ENCODE results near the gene GAL3ST1.

The GAL3ST1 gene

DNA sequence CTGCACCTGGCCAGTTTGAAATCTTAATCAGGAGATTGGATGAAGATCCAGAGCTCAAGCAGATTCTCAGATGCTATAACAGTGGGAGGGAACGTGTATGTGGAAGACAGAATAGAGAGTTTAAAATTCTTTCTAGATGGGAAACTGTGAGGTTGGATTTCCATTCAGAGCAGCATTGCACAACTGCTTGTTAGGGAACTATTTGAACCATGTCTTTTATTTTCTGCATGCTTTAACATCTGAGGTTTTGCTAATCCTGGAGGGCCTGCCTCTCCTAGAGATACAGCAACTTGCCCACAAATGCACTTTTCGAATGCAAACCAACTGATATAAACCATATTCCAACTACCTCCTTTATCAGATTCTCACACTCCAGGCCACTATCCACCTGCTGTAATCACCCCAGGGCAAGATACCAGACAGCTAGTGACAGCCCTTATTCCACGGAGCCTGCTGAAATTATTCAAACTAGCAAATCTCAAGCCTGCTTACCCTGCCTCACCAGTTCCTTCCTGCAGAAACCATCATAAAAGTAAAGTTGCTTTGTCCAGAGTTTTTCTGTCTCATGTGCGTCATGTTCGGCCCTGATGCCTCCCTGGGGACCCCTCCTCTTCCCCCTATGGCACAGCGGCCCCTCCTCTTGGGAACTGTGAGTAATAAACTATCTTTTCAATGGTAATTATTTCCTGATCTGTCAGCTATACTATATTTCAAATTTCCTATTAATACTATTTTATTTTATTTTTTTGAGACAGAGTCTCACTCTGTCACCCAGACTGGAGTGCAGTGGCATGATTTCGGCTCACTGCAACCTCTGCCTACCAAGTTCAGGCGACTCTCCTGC lies 50.6 kb downstream of the GAL3ST1 start:
- H3K4me1 ChIP-seq (ENCODE audit: control extremely low read depth in 1 of 4, control insufficient read depth in 4 of 4, insufficient read depth in 4 of 4, low read length in 3 of 4), result no peaks in the 10 kb centered on the region
- H3K27ac ChIP-seq (ENCODE audit: insufficient read depth in 1 of 2, low read depth in 1 of 2, low read length in 2 of 2, poor library complexity in 1 of 2, severe bottlenecking in 2 of 2), result no peak overlapping the region
- POLR2A ChIA-PET, result no interaction called here
- H3K4me3 ChIP-seq (ENCODE audit: control insufficient read depth in 1 of 7, extremely low read depth in 1 of 7, insufficient read depth in 4 of 7, low read depth in 2 of 7, low read length in 6 of 7), result no peak overlapping the region
- no peak for DNase-seq
- peaks cover 0 to 4% (median 0%) of the 10 kb centered on the region in 5 experiments for H3K27me3 ChIP-seq (replicated peaks in 2 of 5; ENCODE audit: control insufficient read depth in 4 of 5, insufficient read depth in 5 of 5, low read length in 4 of 5)
- CTCF ChIA-PET, result no interaction called here
- no peaks in the 10 kb centered on the region for H3K9me3 ChIP-seq (ENCODE audit: control extremely low read depth in 1 of 5, control insufficient read depth in 4 of 5, insufficient read depth in 2 of 5, low read depth in 1 of 5, low read length in 4 of 5)
- 100% methylated on average over 4 of the region's 8 CpGs for WGBS (ENCODE audit: insufficient coverage)
- no peaks in the 10 kb centered on the region for H3K36me3 ChIP-seq (ENCODE audit: control insufficient read depth in 4 of 4, insufficient read depth in 4 of 4, low read length in 3 of 4)

DNA sequence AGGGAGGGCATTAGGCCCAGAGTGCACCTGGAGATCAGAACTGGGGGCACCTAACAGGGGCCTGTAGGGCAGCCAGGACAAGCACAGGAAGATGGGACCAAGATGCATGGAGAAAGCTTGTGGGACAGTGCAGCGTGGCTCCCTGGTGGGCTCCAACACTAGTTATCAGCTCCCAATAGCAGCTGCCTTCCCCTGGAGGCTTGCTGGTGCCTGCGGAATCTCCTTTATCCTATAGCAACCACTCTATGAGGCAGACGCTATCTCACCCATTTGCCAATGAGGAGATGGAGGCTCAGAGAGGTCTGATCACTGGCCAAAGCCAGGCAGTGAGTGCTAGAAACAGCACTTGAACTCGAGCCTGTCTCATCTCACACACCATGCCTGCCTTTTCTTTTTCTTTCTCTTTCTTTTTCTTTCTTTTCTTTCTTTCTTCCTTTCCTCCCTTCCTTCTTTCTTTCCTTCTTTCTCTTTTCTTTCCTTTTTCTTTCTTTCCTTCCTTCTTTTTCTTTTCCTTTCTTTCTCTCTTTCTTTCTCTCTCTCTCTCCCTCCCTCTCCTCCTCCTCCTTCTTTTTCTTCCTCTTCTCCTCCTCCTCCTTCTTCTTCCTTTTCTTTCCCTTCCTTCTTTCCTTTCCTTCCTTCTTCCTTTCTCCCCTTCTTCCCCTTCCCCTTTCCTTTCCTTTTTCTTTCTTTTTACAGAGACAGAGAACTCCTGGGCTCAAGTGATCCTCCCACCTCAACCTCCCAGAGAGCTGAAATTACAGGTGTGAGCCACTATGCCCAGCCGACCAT lies 52.9 kb downstream of the GAL3ST1 start:
- H3K4me1 ChIP-seq (ENCODE audit: control extremely low read depth in 1 of 4, control insufficient read depth in 4 of 4, insufficient read depth in 4 of 4, low read length in 3 of 4), result no peaks in the 10 kb centered on the region
- no peaks in the 10 kb centered on the region for H3K9me3 ChIP-seq (ENCODE audit: control extremely low read depth in 1 of 5, control insufficient read depth in 4 of 5, insufficient read depth in 2 of 5, low read depth in 1 of 5, low read length in 4 of 5)
- no peak overlapping the region for H3K27ac ChIP-seq (ENCODE audit: insufficient read depth in 1 of 2, low read depth in 1 of 2, low read length in 2 of 2, poor library complexity in 1 of 2, severe bottlenecking in 2 of 2)
- peaks cover 0 to 4% (median 2%) of the 10 kb centered on the region in 5 experiments for H3K27me3 ChIP-seq (replicated peaks in 2 of 5; ENCODE audit: control insufficient read depth in 4 of 5, insufficient read depth in 5 of 5, low read length in 4 of 5)
- H3K36me3 ChIP-seq (ENCODE audit: control insufficient read depth in 4 of 4, insufficient read depth in 4 of 4, low read length in 3 of 4), result no peaks in the 10 kb centered on the region
- no peak overlapping the region for H3K4me3 ChIP-seq (ENCODE audit: control insufficient read depth in 1 of 7, extremely low read depth in 1 of 7, insufficient read depth in 4 of 7, low read depth in 2 of 7, low read length in 6 of 7)
- DNase-seq, result no peak
- ChIA-PET CTCF (no interaction called here), POLR2A (interaction anchor here (0.5 kb wide), 1 partner anchor 20 kb away, joined by 3 read pairs; no protein-coding TSS in a partner anchor)
- 96% methylated on average over 4 of the region's 5 CpGs for WGBS (ENCODE audit: insufficient coverage)

GRCh38 chr22:30519842-30520425 lies 54.5 kb downstream of the GAL3ST1 start:
- ChIA-PET POLR2A (no interaction called here), CTCF (no interaction called here)

GRCh38 chr22:30516731-30517130 lies 57.7 kb downstream of the GAL3ST1 start:
- Histone ChIP-seq H3K4me1 (ENCODE audit: control extremely low read depth in 1 of 4, control insufficient read depth in 4 of 4, insufficient read depth in 4 of 4, low read length in 3 of 4) (no peaks in the 10 kb centered on the region), H3K27me3 (replicated peaks in 2 of 5; ENCODE audit: control insufficient read depth in 4 of 5, insufficient read depth in 5 of 5, low read length in 4 of 5) (peaks cover 0 to 2% (median 0%) of the 10 kb centered on the region in 5 experiments), H3K27ac (ENCODE audit: insufficient read depth in 1 of 2, low read depth in 1 of 2, low read length in 2 of 2, poor library complexity in 1 of 2, severe bottlenecking in 2 of 2) (no peak overlapping the region), H3K9me3 (ENCODE audit: control extremely low read depth in 1 of 5, control insufficient read depth in 4 of 5, insufficient read depth in 2 of 5, low read depth in 1 of 5, low read length in 4 of 5) (peaks cover 0 to 5% (median 0%) of the 10 kb centered on the region in 5 experiments), H3K4me3 (ENCODE audit: control insufficient read depth in 1 of 7, extremely low read depth in 1 of 7, insufficient read depth in 4 of 7, low read depth in 2 of 7, low read length in 6 of 7) (no peak overlapping the region), H3K36me3 (ENCODE audit: control insufficient read depth in 4 of 4, insufficient read depth in 4 of 4, low read length in 3 of 4) (no peaks in the 10 kb centered on the region)
- DNase-seq, result no peak
- WGBS (ENCODE audit: insufficient coverage), result 96% methylated on average over 3 of the region's 5 CpGs
- ChIA-PET POLR2A (no interaction called here), CTCF (no interaction called here)

More at GRCh38 chr22:30519842-30520425, 54.5 kb downstream of the GAL3ST1 start:
- H3K4me3 ChIP-seq (ENCODE audit: control insufficient read depth in 1 of 7, extremely low read depth in 1 of 7, insufficient read depth in 4 of 7, low read depth in 2 of 7, low read length in 6 of 7), result no peak overlapping the region
- DNase-seq, result no peak
- WGBS (ENCODE audit: insufficient coverage), result 85% methylated on average over 3 of the region's 7 CpGs
- no peaks in the 10 kb centered on the region for H3K9me3 ChIP-seq (ENCODE audit: control extremely low read depth in 1 of 5, control insufficient read depth in 4 of 5, insufficient read depth in 2 of 5, low read depth in 1 of 5, low read length in 4 of 5)
- peaks cover 0 to 4% (median 2%) of the 10 kb centered on the region in 5 experiments for H3K27me3 ChIP-seq (replicated peaks in 2 of 5; ENCODE audit: control insufficient read depth in 4 of 5, insufficient read depth in 5 of 5, low read length in 4 of 5)
- no peaks in the 10 kb centered on the region for H3K36me3 ChIP-seq (ENCODE audit: control insufficient read depth in 4 of 4, insufficient read depth in 4 of 4, low read length in 3 of 4)
- no peak overlapping the region for H3K27ac ChIP-seq (ENCODE audit: insufficient read depth in 1 of 2, low read depth in 1 of 2, low read length in 2 of 2, poor library complexity in 1 of 2, severe bottlenecking in 2 of 2)
- H3K4me1 ChIP-seq (ENCODE audit: control extremely low read depth in 1 of 4, control insufficient read depth in 4 of 4, insufficient read depth in 4 of 4, low read length in 3 of 4), result no peaks in the 10 kb centered on the region

GRCh38 chr22:30516273-30516672 lies 58.2 kb downstream of the GAL3ST1 start:
- CTCF ChIA-PET, result no interaction called here

GRCh38 chr22:30514252-30514651 lies 60.2 kb downstream of the GAL3ST1 start:
- no peak overlapping the region for H3K27ac ChIP-seq (ENCODE audit: insufficient read depth in 1 of 2, low read depth in 1 of 2, low read length in 2 of 2, poor library complexity in 1 of 2, severe bottlenecking in 2 of 2)
- ChIA-PET POLR2A (no interaction called here), CTCF (no interaction called here)
- 100% methylated on average over 1 of the region's 4 CpGs for WGBS (ENCODE audit: insufficient coverage)
- H3K36me3 ChIP-seq (ENCODE audit: control insufficient read depth in 4 of 4, insufficient read depth in 4 of 4, low read length in 3 of 4), result no peaks in the 10 kb centered on the region
- DNase-seq, result no peak
- no peak overlapping the region for H3K4me3 ChIP-seq (ENCODE audit: control insufficient read depth in 1 of 7, extremely low read depth in 1 of 7, insufficient read depth in 4 of 7, low read depth in 2 of 7, low read length in 6 of 7)
- peaks cover 0 to 2% (median 0%) of the 10 kb centered on the region in 5 experiments for H3K27me3 ChIP-seq (replicated peaks in 2 of 5; ENCODE audit: control insufficient read depth in 4 of 5, insufficient read depth in 5 of 5, low read length in 4 of 5)
- H3K9me3 ChIP-seq (ENCODE audit: control extremely low read depth in 1 of 5, control insufficient read depth in 4 of 5, insufficient read depth in 2 of 5, low read depth in 1 of 5, low read length in 4 of 5), result peaks cover 0 to 7% (median 0%) of the 10 kb centered on the region in 5 experiments
- no peaks in the 10 kb centered on the region for H3K4me1 ChIP-seq (ENCODE audit: control extremely low read depth in 1 of 4, control insufficient read depth in 4 of 4, insufficient read depth in 4 of 4, low read length in 3 of 4)

More at GRCh38 chr22:30516273-30516672, 58.2 kb downstream of the GAL3ST1 start:
- POLR2A ChIA-PET, result no interaction called here
- Histone ChIP-seq H3K4me1 (ENCODE audit: control extremely low read depth in 1 of 4, control insufficient read depth in 4 of 4, insufficient read depth in 4 of 4, low read length in 3 of 4) (no peaks in the 10 kb centered on the region), H3K4me3 (ENCODE audit: control insufficient read depth in 1 of 7, extremely low read depth in 1 of 7, insufficient read depth in 4 of 7, low read depth in 2 of 7, low read length in 6 of 7) (no peak overlapping the region), H3K36me3 (ENCODE audit: control insufficient read depth in 4 of 4, insufficient read depth in 4 of 4, low read length in 3 of 4) (no peaks in the 10 kb centered on the region), H3K9me3 (ENCODE audit: control extremely low read depth in 1 of 5, control insufficient read depth in 4 of 5, insufficient read depth in 2 of 5, low read depth in 1 of 5, low read length in 4 of 5) (peaks cover 0 to 7% (median 0%) of the 10 kb centered on the region in 5 experiments), H3K27ac (ENCODE audit: insufficient read depth in 1 of 2, low read depth in 1 of 2, low read length in 2 of 2, poor library complexity in 1 of 2, severe bottlenecking in 2 of 2) (no peak overlapping the region), H3K27me3 (replicated peaks in 2 of 5; ENCODE audit: control insufficient read depth in 4 of 5, insufficient read depth in 5 of 5, low read length in 4 of 5) (peaks cover 0 to 2% (median 0%) of the 10 kb centered on the region in 5 experiments)
- WGBS (ENCODE audit: insufficient coverage), result 100% methylated on average over 4 of the region's 6 CpGs
- no peak for DNase-seq
